GM15510 (cell line): Measurements from ENCODE around the gene ZNF783.

Experiments
- POLR2A ChIP-seq: IDR thresholded peaks from 3 replicates; pipeline ENCODE4 v1.6.1; 2011; ENCODE audit warnings: borderline replicate concordance; ENCODE audit not compliant: insufficient read length; ENCODE audit errors: extremely low read depth

Gene ZNF783

DNA sequence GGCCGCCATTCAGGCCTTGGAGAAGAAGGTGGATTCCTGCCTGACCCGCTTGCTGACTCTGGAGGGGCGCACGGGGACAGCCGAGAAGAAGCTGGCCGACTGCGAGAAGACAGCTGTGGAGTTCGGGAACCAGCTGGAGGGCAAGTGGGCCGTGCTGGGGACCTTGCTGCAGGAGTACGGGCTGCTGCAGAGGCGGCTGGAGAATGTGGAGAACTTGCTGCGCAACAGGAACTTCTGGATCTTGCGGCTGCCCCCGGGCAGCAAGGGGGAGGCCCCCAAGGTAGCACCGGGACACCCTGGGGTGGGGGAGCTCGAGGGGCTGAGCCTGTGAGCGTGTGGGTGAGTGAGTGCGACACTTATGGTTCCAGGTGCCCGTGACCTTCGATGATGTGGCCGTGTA, 4.5 kb downstream of the ZNF783 start:
- TF ChIP-seq POLR2A, result no peak

DNA sequence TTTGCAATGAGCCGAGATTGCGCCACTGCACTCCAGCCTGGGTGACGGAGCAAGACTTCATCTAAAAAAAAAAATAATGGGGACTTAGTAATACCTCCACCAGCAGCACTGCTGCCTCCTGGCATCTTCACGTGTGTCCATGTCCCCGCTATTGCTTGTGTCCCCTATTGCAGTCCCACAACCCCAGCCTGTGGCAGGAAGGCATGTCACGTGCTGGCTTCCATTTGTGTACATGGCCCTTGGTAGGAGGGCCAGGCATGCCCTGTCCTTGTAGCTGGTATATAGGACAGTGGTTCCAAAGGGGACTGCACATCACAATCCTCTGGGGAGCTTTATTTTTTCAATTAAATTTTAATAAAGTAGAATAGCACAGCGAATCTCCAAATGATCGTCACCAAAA, 5.7 kb downstream of the ZNF783 start:
- TF ChIP-seq POLR2A, result no peak

DNA sequence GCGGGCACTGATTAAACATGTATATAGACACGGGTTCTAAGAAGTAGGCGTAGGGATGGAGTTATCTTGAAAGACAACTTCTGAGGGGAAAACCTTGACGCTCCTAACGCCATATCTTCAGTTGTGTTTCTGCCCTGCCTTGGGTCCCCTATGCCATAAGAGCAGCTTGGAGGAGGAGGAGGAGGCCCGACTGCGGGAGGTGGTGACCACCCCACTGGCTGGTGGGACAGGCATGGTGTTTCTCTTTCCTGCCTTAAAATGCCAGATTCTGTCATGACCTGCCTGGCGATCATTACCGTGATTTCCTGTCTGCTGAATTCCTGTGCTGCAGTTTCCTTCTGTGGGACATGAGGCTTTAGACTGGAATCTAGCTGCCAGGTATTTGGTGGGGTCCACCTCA, 15.9 kb downstream of the ZNF783 start:
- no peak for TF ChIP-seq POLR2A

DNA sequence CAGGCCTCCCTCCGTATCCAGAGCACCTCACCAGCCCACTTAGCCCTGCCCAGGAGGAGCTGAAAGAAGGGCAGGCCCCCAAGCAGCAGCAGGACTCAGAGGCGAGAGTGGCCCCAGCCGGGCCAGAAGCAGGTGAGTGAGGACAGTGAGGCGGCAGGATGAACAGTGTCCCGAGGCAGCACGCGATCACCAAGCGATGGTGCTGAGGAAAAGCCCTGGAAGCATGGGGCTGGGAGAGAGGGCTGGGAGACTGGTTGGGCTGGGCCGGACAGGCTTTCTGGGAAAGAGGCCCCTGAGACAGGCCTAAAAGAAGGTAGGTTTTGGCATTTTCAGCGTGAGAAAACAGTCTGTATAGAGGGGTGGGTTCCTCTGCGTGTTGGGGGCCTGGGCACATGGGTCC, 16.4 kb downstream of the ZNF783 start:
- TF ChIP-seq POLR2A, result no peak

DNA sequence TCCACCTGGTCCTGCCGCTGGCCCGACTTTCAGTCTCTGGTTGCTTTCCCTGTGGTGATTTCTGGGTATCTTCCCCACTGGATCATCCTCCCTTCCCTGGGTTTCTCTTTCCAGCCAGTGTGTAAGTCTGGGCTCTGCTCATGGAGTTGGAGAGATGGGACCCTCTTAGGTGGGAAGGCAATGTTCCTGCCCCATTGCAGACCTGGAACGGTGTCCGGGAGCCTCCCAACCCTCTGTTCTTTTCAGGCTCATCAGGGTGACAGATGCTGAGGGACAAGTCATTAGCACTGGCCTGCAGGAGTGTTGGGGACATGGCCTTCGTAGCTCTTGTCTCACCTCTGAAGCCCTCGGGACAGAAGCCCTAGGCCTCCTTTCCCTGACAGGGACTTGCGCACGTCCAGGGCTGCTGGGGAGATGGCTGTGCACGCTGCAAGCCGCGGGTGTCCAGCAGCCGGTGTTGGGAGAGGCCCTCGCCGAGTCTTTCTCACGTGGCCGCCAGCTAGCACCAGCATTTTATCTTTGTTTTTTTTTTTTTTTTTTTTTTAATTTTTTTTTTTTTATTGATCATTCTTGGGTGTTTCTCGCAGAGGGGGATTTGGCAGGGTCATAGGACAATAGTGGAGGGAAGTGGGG, 17.2 kb downstream of the ZNF783 start:
- TF ChIP-seq POLR2A, result no peak

- TF ChIP-seq POLR2A, result no peak
These were observed 18.2 kb downstream of the ZNF783 start for GRCh38 chr7:149280151-149280550.

DNA sequence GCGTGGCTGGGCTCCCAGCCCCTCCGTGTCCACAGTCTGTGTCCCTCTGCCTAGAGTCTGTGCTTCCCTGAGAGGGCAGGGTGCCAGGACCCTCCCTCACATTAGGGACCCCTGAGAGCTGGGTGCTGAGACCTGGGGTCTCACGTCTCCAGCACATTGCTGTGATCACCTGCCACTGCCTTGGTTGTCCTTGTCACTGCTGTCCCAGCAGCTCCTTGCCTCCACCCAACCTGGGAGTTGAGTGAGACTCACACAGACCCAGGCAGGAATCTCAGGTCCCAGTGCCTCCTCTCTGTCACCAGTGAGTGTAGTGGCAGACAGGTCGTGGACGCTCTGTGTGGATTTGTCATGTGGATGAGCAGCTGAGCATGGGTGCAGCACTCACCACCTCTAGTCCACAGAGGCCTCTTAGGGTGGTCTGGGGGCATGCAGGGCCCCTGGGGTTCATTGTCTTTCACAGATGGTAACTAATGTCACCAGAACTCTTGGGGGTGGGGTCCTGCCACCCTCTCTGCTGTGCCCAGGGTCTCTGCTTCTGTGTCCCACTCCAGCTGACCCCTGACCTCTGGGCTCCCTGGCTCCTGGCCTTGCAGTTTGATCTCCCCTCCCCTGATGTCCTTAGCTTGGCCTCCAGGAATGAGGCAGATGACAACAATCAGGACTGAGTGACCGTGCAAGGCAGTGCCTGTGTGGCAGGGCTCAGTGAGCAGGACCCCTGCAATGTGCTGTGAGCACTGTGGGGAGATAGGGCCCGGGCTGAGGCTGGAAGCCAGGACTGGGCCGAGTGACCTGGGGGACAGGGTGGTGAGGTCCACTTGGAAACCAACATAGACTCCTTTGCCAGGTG, 18.9 kb downstream of the ZNF783 start:
- TF ChIP-seq POLR2A, result no peak

DNA sequence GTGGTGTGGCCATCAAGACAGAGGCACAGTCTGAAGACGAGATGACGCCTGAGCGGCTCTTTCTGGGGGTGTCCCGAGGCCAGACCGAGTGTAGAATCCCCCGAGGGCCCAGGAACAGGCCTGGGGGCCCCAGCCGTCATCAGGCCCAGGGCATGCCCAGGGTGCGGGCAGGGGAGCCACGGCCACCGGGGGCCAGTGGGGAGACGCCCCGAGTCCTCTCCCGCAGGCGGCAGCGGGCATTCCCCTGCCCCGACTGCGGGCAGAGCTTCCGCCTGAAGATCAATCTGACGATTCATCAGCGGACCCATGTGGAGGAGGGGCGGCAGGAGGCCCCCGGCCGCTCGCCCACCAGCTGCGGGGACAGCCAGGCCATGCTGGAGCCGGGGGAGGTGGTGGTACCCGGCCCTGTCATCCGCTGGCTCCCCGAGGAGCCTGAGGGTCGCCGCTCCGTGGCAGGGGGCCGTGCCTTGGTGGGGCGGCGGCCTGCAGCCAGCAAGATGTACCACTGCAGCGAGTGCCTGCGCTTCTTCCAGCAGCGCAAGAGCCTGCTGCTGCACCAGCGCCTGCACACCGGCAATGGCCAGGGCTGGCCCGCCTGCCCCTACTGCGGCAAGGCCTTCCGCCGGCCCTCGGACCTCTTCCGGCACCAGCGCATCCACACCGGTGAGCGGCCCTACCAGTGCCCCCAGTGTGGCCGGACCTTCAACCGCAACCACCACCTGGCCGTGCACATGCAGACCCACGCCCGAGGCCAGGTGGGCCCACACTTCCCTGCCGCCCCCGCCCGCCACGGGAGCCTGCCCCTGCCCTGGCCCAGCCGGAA, 19.7 kb downstream of the ZNF783 start:
- no peak for TF ChIP-seq POLR2A

DNA sequence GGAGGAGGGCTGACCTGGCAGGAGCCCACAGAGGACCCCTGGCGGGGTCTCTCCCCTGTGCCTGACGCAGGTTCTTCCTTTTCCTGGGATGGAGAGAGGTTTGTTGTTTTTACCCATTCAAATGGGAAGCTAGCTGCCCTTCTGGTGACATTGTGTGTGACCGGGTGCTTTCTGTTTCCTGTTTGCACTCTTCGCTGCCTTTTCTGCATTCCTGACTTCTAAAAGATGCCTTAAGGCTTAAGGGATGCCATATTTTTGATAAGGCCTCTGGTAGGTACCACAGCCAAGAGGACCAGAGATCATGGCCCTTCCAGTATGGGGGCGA, 20.3 kb downstream of the ZNF783 start:
- no peak for TF ChIP-seq POLR2A

DNA sequence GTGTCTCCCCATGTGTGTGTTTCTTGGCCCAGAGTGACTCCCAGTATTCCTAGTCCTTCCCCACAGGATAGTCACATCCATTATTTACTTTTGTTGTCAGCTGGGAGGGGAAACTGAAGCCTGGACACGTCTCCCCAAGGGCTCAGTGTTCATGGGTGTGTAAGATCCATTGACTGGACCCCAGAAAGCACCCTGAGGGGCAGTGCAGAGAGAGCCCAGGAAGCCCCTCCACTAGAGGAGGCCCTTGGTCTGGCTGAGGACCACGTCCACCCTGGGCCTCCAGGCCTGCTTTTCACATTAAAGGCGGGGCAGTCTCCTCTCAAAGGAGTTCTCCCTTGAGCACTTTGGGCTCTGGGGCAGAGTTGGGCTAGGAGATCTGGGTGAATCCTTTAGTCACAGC, 21.3 kb downstream of the ZNF783 start:
- no peak for TF ChIP-seq POLR2A

- no peak for TF ChIP-seq POLR2A
These were observed 22.3 kb downstream of the ZNF783 start for GRCh38 chr7:149284343-149284742.

DNA sequence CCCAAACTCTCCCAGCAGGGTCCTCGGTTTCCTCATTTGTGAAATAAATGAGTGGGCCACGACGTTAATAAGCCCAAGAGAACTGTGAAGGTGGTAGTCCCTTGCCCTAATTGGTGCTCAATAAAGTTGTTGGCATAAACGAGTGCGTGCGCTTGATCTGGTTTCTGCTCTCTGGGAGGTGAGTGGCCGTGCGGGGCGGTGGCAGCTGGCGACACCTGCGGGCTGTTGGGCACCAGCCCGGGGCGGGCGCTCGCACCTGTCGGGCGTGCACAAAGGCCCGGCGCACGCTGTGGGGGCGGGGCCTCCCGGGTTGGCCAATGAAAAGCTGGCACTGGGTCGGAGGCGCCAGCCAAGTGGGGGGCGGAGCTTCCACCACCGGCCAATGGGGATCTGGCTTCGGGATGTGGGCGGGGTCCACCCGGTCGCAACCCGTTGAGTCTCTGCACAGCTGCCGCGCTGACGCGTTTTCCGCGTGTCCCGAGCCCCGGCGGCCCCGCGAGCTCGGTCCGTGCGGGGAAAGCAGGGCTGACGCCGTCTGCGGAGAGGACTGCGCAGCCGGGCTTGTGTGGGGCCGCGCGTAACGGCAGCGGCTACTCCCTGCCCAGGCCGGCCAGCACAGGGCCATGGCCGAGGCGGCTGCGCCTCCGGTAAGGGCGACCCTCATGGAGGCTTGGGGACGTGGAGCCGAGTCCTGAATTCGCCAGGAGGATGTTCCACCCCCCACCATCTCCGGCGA, 23.0 kb downstream of the ZNF783 start:
- peak; percentile 56 for TF ChIP-seq POLR2A

DNA sequence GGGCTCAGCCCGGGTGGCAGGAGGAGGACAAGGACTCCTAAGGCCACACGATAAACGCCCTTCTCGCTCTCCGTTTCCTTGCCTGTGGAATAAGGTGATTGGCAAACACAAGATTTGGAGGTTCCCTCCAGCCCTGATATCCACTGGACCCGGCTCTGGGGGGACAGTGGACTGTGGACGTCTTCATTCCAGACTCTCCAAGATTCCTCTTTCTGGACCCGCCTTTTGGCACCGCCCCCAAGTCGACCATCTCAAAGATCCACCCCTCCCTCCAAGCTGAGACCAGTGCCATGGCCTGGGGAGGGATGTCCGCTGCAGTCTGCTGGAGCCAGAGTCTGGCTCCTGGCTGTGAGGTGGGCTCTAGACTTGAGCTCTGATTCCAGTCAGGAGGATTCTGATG, 23.6 kb downstream of the ZNF783 start:
- no peak for TF ChIP-seq POLR2A

DNA sequence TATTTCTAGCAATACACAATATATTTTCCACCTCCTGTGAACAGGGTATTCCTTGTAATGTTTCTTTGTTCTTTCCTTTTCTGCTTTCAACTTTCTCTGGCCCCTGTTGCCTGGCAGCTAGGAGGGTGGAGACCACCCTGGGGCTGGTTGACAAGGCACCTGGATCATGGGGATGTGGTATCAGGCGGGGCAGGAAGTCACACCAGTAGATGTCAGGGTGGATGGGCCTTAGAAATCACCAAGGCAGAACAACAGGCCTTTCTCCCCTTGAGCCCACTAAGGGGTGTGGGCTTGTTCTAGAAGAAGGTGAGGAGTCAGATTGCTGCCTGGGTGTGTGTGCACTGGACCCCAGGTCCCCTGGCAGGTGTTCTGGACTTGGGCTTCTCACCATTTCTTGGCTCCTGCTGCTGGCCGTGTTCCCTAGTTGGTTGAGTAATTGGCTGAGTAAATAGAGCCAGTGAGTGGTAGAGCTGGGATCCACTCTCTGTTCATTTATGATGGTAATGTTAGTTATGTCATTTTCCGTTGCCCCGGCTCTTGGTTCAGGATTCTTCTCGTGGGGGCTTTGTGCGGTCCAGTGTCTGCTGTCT, 24.9 kb downstream of the ZNF783 start:
- TF ChIP-seq POLR2A, result no peak
